HepG2 (cell line): ENCODE measurements around the gene IDH3A. TPM values are rescaled to one million over a fixed set of nuclear protein-coding genes. Genes with fewer than 3 reads are reported as not detected.

ENCODE experiments used
- ELF1 ChIP-seq: sonication (generic); formaldehyde crosslinking; IDR thresholded peaks from 2 replicates; pipeline ENCODE4 v1.4.0; 2020; ENCODE audit warnings: missing genetic modification reagents
- HOXA3 ChIP-seq: sonication (generic); formaldehyde crosslinking; IDR thresholded peaks from 2 replicates; pipeline ENCODE4 v1.5.0; 2020; ENCODE audit warnings: missing genetic modification reagents
- JARID2 ChIP-seq: sonication (generic); formaldehyde crosslinking; IDR thresholded peaks from 2 replicates; pipeline ENCODE4 v1.8.1; 2023; ENCODE audit warnings: missing genetic modification reagents, inconsistent platforms; ENCODE audit not compliant: insufficient replicate concordance
- JUND ChIP-seq: sonication (generic); formaldehyde crosslinking; IDR thresholded peaks from 2 replicates; pipeline ENCODE4 v1.8.0; 2022; ENCODE audit warnings: mild to moderate bottlenecking, missing genetic modification reagents
- MED13 ChIP-seq: sonication (generic); formaldehyde crosslinking; IDR thresholded peaks from 2 replicates; pipeline ENCODE4 v1.5.0; 2020; ENCODE audit warnings: missing genetic modification reagents
- NR2F1 ChIP-seq, 2 experiments: fragments of 450-650 bp in 1 of 2; formaldehyde crosslinking in 1 of 2; IDR thresholded peaks; 2 replicates each; pipeline versions ENCODE4 v1.5.0 to v1.6.1; 2016 to 2020; ENCODE audit warnings: mild to moderate bottlenecking in 1 of 2, missing compliant biosample characterization in 1 of 2, missing genetic modification reagents in 1 of 2, moderate library complexity in 1 of 2
- POLR2AphosphoS5 ChIP-seq: IDR thresholded peaks from 2 replicates; pipeline ENCODE4 v1.6.1; 2012; ENCODE audit warnings: low read depth, low read length
- RERE ChIP-seq: IDR thresholded peaks from 2 replicates; pipeline ENCODE4 v1.6.1; 2016; ENCODE audit warnings: low read depth, missing genetic modification reagents, missing compliant biosample characterization
- RFXAP ChIP-seq: sonication (generic); formaldehyde crosslinking; IDR thresholded peaks from 2 replicates; pipeline ENCODE4 v1.4.0; 2020; ENCODE audit warnings: missing genetic modification reagents, borderline replicate concordance
- TFDP1 ChIP-seq: IDR thresholded peaks from 2 replicates; pipeline ENCODE4 v1.6.1; 2016; ENCODE audit warnings: missing compliant biosample characterization, missing genetic modification reagents, borderline replicate concordance
- XRCC5 ChIP-seq: fragments of 200-400 bp; formaldehyde crosslinking; optimal IDR thresholded peaks from 2 replicates; pipeline ENCODE3; 2017; ENCODE audit warnings: mild to moderate bottlenecking, low read length
- ZNF343 ChIP-seq: sonication (generic); formaldehyde crosslinking; IDR thresholded peaks from 2 replicates; pipeline ENCODE4 v1.4.0; 2020; ENCODE audit warnings: mild to moderate bottlenecking, missing genetic modification reagents
- ZNF549 ChIP-seq: sonication (generic); formaldehyde crosslinking; IDR thresholded peaks from 2 replicates; pipeline ENCODE4 v1.5.0; 2020; ENCODE audit warnings: missing genetic modification reagents
- polyA plus RNA-seq, 8 experiments: library from polyadenylated mRNA; depleted of rRNA in 3 of 8; stranded (reverse) in 7 of 8; unstranded in 1 of 8; fragments of >200 nt; fragmentation: Illumina TruSeq in 4 of 8; extraction: Trizol in 4 of 8; gene quantifications; 2 replicates each; pipeline versions ENCODE4 v1.2.1 to v1.2.3, GENCODE V29; 2011 to 2016; ENCODE audit warnings: low read depth in 4 of 8, missing spikeins in 1 of 8, mixed read lengths in 1 of 8; ENCODE audit not compliant: insufficient read depth in 1 of 8
- total RNA-seq, 5 experiments: library from RNA; depleted of rRNA; stranded (reverse); fragments of >200 nt; fragmentation: Illumina TruSeq; extraction: Trizol; gene quantifications; 2 replicates each; pipeline ENCODE4 v1.2.3, GENCODE V29; 2016; ENCODE audit warnings: low read depth in 1 of 5
- TF ChIP-seq, protein P1 (sequence below): sonication (generic); formaldehyde crosslinking; IDR thresholded peaks from 2 replicates; pipeline ENCODE4 v1.4.0; 2020; ENCODE audit warnings: mild to moderate bottlenecking, missing genetic modification reagents

The IDH3A gene
- total and polyA plus RNA-seq, 2 of the 13 experiments (the other 11 are each of a cell fraction or from before 2014, with no cell fraction given), result 40.7 to 50.7 TPM

- TF ChIP-seq, protein P1, sequence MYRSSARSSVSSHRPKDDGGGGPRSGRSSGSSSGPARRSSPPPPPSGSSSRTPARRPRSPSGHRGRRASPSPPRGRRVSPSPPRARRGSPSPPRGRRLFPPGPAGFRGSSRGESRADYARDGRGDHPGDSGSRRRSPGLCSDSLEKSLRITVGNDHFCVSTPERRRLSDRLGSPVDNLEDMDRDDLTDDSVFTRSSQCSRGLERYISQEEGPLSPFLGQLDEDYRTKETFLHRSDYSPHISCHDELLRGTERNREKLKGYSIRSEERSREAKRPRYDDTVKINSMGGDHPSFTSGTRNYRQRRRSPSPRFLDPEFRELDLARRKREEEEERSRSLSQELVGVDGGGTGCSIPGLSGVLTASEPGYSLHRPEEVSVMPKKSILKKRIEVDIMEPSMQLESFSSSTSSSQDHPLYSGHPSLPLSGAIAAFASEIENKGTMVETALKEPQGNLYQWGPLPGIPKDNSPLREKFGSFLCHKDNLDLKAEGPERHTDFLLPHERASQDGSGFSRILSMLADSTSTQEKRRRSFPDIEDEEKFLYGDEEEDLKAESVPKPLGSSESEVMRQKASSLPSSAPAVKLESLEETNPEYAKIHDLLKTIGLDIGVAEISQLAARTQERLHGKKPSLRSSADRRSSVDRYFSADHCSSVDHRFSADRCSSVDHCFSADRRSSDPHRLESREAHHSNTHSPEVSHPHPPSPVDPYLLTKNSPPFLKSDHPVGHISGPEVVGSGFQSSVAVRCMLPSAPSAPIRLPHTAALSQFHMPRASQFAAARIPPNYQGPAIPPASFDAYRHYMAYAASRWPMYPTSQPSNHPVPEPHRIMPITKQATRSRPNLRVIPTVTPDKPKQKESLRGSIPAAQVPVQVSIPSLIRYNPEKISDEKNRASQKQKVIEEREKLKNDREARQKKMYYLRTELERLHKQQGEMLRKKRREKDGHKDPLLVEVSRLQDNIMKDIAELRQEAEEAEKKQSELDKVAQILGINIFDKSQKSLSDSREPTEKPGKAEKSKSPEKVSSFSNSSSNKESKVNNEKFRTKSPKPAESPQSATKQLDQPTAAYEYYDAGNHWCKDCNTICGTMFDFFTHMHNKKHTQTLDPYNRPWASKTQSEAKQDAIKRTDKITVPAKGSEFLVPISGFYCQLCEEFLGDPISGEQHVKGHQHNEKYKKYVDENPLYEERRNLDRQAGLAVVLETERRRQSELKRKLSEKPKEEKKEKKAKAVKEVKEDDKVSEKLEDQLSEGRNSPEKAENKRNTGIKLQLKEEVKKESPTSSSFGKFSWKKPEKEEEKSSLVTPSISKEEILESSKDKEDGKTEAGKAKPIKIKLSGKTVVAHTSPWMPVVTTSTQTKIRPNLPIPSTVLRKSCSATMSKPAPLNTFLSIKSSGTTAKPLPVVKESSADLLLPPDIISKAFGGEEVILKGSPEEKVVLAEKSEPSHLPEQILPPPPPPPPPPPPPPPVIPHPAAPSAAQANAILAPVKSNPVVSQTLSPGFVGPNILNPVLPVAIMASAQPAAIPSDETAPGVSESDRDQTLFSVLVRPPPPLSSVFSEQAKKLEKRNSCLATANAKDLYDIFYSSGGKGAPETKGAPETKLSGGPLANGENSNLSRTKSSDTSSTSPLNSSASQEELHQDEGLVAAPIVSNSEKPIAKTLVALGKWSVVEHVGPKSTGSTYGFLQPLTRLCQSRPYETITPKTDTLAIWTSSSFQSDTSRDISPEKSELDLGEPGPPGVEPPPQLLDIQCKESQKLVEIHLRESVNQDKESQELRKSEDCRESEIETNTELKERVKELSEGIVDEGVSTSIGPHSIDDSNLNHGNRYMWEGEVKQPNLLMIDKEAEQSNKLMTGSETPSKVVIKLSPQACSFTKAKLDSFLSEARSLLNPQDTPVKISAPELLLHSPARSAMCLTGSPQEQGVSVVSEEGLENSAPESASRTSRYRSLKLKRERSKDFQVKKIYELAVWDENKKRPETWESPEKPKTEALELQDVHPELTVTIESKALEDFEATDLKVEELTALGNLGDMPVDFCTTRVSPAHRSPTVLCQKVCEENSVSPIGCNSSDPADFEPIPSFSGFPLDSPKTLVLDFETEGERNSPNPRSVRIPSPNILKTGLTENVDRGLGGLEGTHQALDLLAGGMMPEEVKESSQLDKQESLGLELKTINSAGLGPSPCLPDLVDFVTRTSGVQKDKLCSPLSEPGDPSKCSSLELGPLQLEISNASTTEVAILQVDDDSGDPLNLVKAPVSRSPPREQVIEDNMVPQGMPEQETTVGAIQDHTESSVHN (CRISPR knock-in tag), result no peak
- TF ChIP-seq MED13 (CRISPR knock-in tag), result peak; percentile 33; the same call in 1 of the 2 replicates
- peak; percentile 68 for TF ChIP-seq ELF1 (CRISPR knock-in tag)
- no peak for TF ChIP-seq ZNF549 (CRISPR knock-in tag)
- TF ChIP-seq ZNF343 (CRISPR knock-in tag), result no peak
- no peak for TF ChIP-seq JARID2 (CRISPR knock-in tag)
- peak; percentile 33 for TF ChIP-seq XRCC5
- TF ChIP-seq RERE (CRISPR knock-in tag), result no peak
- TF ChIP-seq POLR2AphosphoS5, result peak; percentile 53; the same call in 1 of the 2 replicates
- TF ChIP-seq JUND (CRISPR knock-in tag), result no peak; the same call in 1 of the 2 replicates
- peak; percentile 75 for TF ChIP-seq RFXAP (CRISPR knock-in tag)
- TF ChIP-seq NR2F1 (CRISPR knock-in tag; IDR thresholded peaks at IDR 0.05), result no peak
- peak; percentile 58; the same call in 1 of the 2 replicates for TF ChIP-seq TFDP1 (CRISPR knock-in tag)
- TF ChIP-seq HOXA3 (CRISPR knock-in tag), result peak; percentile 72
These were observed 17.7 kb upstream of the IDH3A start, which contains the start of gene CIB2 (continued) for GRCh38 chr15:78131295-78132061.
